Liver (tissue), 9 donors: ENCODE measurements around the gene RNPEPL1. TPM values are rescaled to one million over a fixed set of nuclear protein-coding genes. Genes with fewer than 3 reads are reported as not detected.

Experiments
- DNase-seq: peaks from one replicate; pipeline ENCODE4 v3.0.0-alpha.2; 2017; ENCODE audit warnings: low spot score
- H3K27ac ChIP-seq, 2 donors: one replicate each; pipeline ENCODE4 v1.7.0; 2013; ENCODE audit warnings: inconsistent platforms in 2 of 2, low read length in 2 of 2, control low read depth in 1 of 2, low read depth in 1 of 2, mild to moderate bottlenecking in 1 of 2
- H3K27me3 ChIP-seq, 4 donors: one replicate each; pipeline versions ENCODE4 v1.6.1 to v1.7.0; 2013; ENCODE audit warnings: low read length in 3 of 4, inconsistent platforms in 1 of 4, mild to moderate bottlenecking in 1 of 4, moderate library complexity in 1 of 4; ENCODE audit not compliant: control insufficient read depth in 4 of 4, insufficient read depth in 4 of 4
- H3K36me3 ChIP-seq, 4 donors: one replicate each; pipeline versions ENCODE4 v1.6.1 to v1.7.0; 2013; ENCODE audit warnings: low read length in 3 of 4, mild to moderate bottlenecking in 3 of 4, low read depth in 1 of 4, moderate library complexity in 1 of 4; ENCODE audit not compliant: control insufficient read depth in 4 of 4, insufficient read depth in 3 of 4
- H3K4me1 ChIP-seq, 4 donors: one replicate each; pipeline versions ENCODE4 v1.6.1 to v1.7.0; 2013; ENCODE audit warnings: low read length in 3 of 4, mild to moderate bottlenecking in 3 of 4, moderate library complexity in 1 of 4; ENCODE audit not compliant: control insufficient read depth in 4 of 4, insufficient read depth in 4 of 4
- H3K4me3 ChIP-seq, 3 donors: one replicate each; pipeline versions ENCODE4 v1.6.1 to v1.7.0; 2013; ENCODE audit warnings: low read length in 3 of 3, control low read depth in 1 of 3, low read depth in 1 of 3, mild to moderate bottlenecking in 1 of 3
- H3K9ac ChIP-seq, 2 donors: one replicate each; pipeline ENCODE4 v1.7.0; 2013; ENCODE audit warnings: low read length in 2 of 2, mild to moderate bottlenecking in 2 of 2, moderate library complexity in 2 of 2, control low read depth in 1 of 2, low read depth in 1 of 2
- H3K9me3 ChIP-seq, 4 donors: one replicate each; pipeline versions ENCODE4 v1.6.1 to v1.7.0; 2013; ENCODE audit warnings: low read length in 3 of 4; ENCODE audit not compliant: control insufficient read depth in 4 of 4
- CTCF ChIP-seq: fragments of 150-350 bp; IDR thresholded peaks from 2 replicates; pipeline ENCODE4 v1.5.1; 2017; ENCODE audit warnings: improper control_type of control experiment, low read depth, low read length; ENCODE audit not compliant: missing input control
- EGR1 ChIP-seq, 2 donors: IDR thresholded peaks; 2 replicates each; pipeline ENCODE4 v1.6.1; 2016 to 2018; ENCODE audit warnings: antibody characterized with exemption in 2 of 2, low read depth in 2 of 2
- FOXA1 ChIP-seq: IDR thresholded peaks from 2 replicates; pipeline ENCODE4 v1.6.1; 2016; ENCODE audit warnings: antibody characterized with exemption
- FOXA2 ChIP-seq: IDR thresholded peaks from 2 replicates; pipeline ENCODE4 v1.6.1; 2016; ENCODE audit warnings: antibody characterized with exemption
- GABPA ChIP-seq, 2 donors: IDR thresholded peaks in 1 of 2; conservative IDR thresholded peaks in 1 of 2; 2 replicates each; pipeline ENCODE4 v1.6.1; 2016; ENCODE audit warnings: antibody characterized with exemption in 2 of 2, mild to moderate bottlenecking in 1 of 2, moderate library complexity in 1 of 2
- HNF4A ChIP-seq, 2 donors: conservative IDR thresholded peaks; 2 replicates each; pipeline ENCODE4 v1.6.1; 2016; ENCODE audit warnings: antibody characterized with exemption in 2 of 2, mild to moderate bottlenecking in 2 of 2
- HNF4G ChIP-seq: IDR thresholded peaks from 2 replicates; pipeline ENCODE4 v1.6.1; 2016; ENCODE audit warnings: antibody characterized with exemption
- JUND ChIP-seq, 2 donors: IDR thresholded peaks; 2 replicates each; pipeline ENCODE4 v1.6.1; 2016; ENCODE audit warnings: antibody characterized with exemption in 2 of 2
- MAX ChIP-seq: IDR thresholded peaks from 2 replicates; pipeline ENCODE4 v1.6.1; 2016; ENCODE audit warnings: antibody characterized with exemption
- NR2F2 ChIP-seq: IDR thresholded peaks from 2 replicates; pipeline ENCODE4 v1.6.1; 2016; ENCODE audit warnings: antibody characterized with exemption
- RAD21 ChIP-seq, 2 donors: IDR thresholded peaks; 2 replicates each; pipeline ENCODE4 v1.6.1; 2016; ENCODE audit warnings: antibody characterized with exemption in 2 of 2, mild to moderate bottlenecking in 2 of 2
- RXRA ChIP-seq, 2 donors: IDR thresholded peaks; 2 replicates each; pipeline ENCODE4 v1.6.1; 2017 to 2018; ENCODE audit warnings: antibody characterized with exemption in 2 of 2, mild to moderate bottlenecking in 1 of 2
- SP1 ChIP-seq: IDR thresholded peaks from 2 replicates; pipeline ENCODE4 v1.6.1; 2018; ENCODE audit warnings: antibody characterized with exemption, mild to moderate bottlenecking
- TAF1 ChIP-seq: conservative IDR thresholded peaks from 2 replicates; pipeline ENCODE4 v1.6.1; 2016; ENCODE audit warnings: antibody characterized with exemption, mild to moderate bottlenecking
- YY1 ChIP-seq: IDR thresholded peaks from 2 replicates; pipeline ENCODE4 v1.6.1; 2016; ENCODE audit warnings: antibody characterized with exemption, mild to moderate bottlenecking
- WGBS: extraction: QIAGEN DNeasy Blood & Tissue Kit; methylation state at CpG from one replicate; pipeline ENCODE4 v1.1.7; 2013; 5-methylcytosine and 5-hydroxymethylcytosine counted together
- polyA plus RNA-seq, 2 donors: library from polyadenylated mRNA; stranded (reverse) in 1 of 2; unstranded in 1 of 2; fragments of 200-250 nt in 1 of 2; fragments of >200 nt in 1 of 2; fragmentation: Nextera tagmentation in 1 of 2; extraction: Ambion mirVana in 1 of 2; gene quantifications; one replicate each; pipeline versions ENCODE4 v1.2.1 to v1.2.3, GENCODE V29; 2013 to 2015
- total RNA-seq, 2 donors: library from RNA; depleted of rRNA; stranded (reverse); fragments of >200 nt; gene quantifications; one replicate each; pipeline ENCODE4 v1.2.3, GENCODE V29; 2014
- TF ChIP-seq, protein P1 (sequence below): IDR thresholded peaks from 2 replicates; pipeline ENCODE4 v1.6.1; 2016; ENCODE audit warnings: antibody characterized with exemption
- TF ChIP-seq, protein P2 (sequence below): IDR thresholded peaks from 2 replicates; pipeline ENCODE4 v1.6.1; 2016; ENCODE audit warnings: antibody characterized with exemption
- TF ChIP-seq, protein P3 (sequence below): IDR thresholded peaks from 2 replicates; pipeline ENCODE4 v1.6.1; 2016; ENCODE audit warnings: antibody characterized with exemption, mild to moderate bottlenecking
- donor health status: healthy.
- donor health status: healthy.
- donor health status: healthy.
- donor health status: healthy.
- donor health status: healthy.

Gene RNPEPL1
- total and polyA plus RNA-seq, 4 donors: 24.8 to 43.9 (median 29.4) TPM

DNA sequence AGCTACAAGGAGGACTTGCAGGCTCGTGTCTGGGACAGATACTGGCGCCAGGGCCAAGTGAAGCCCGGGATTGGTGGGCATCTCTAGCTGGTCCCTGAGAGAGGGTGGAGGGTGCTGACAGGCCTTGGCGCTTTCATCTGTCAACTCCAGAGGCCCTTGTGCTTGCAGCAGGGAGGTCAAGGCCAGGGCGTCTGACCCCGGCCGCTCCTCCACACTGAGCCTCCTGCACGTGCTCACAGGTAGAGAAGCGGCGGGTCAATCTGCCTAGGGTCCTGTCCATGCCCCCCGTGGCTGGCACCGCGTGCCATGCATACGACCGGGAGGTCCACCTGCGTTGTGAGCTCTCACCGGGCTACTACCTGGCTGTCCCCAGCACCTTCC lies 27.8 kb downstream of the RNPEPL1 start (continued):
- TF ChIP-seq MAX: no peak
- no peak for TF ChIP-seq GABPA (IDR thresholded peaks at IDR 0.05 in 1 of 2, conservative IDR thresholded peaks at IDR 0.05 in 1 of 2)
- TF ChIP-seq SP1: no peak
- no peak for TF ChIP-seq FOXA2

GRCh38 chr2:240596491-240596931 lies 28.2 kb downstream of the RNPEPL1 start:
- Histone ChIP-seq H3K9ac (no peak overlapping the region), H3K27me3 (no peaks in the 10 kb centered on the region), H3K27ac (no peak overlapping the region), H3K9me3 (no peaks in the 10 kb centered on the region), H3K4me3 (no peak overlapping the region), H3K4me1 (peaks cover 9 to 20% (median 17%) of the 10 kb centered on the region in 4 donors), H3K36me3 (peaks cover 0 to 13% (median 4%) of the 10 kb centered on the region in 4 donors)
- WGBS: 58% methylated on average over 23 of the region's 23 CpGs
- TF ChIP-seq EGR1 (IDR thresholded peaks at IDR 0.05; ENCODE audit: low read depth in 2 of 2) (peak in 1 of 2 donors; percentile 40), HNF4G (no peak), MAX (no peak)
- DNase-seq: no peak

DNA sequence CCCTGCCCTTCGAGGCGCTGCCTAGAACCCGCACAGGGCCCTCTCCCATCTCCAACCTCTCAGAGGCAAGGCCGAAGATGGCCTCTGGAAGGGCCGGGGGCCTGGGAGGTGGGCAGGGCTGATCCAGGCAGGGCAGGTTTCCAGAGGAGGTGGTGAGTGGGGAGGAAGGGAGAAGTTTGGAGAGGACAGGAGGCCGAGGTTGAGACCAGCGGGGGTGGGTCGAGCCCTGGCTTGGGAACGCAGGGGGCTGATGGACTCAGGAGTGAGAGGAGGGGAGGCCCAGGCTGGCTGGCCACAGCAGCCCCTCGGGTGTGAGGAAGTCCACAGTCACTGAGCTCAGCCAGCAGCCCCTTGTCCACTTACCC lies 28.8 kb downstream of the RNPEPL1 start:
- WGBS: 95% methylated on average over 10 of the region's 10 CpGs
- Histone ChIP-seq H3K9ac (no peak overlapping the region), H3K27me3 (no peaks in the 10 kb centered on the region), H3K9me3 (no peaks in the 10 kb centered on the region), H3K4me3 (no peak overlapping the region), H3K36me3 (peaks cover 0 to 11% (median 3%) of the 10 kb centered on the region in 4 donors), H3K4me1 (peaks cover 9 to 20% (median 17%) of the 10 kb centered on the region in 4 donors), H3K27ac (no peak overlapping the region)
- TF ChIP-seq RXRA (IDR thresholded peaks at IDR 0.05): no peak
- TF ChIP-seq, protein P1, sequence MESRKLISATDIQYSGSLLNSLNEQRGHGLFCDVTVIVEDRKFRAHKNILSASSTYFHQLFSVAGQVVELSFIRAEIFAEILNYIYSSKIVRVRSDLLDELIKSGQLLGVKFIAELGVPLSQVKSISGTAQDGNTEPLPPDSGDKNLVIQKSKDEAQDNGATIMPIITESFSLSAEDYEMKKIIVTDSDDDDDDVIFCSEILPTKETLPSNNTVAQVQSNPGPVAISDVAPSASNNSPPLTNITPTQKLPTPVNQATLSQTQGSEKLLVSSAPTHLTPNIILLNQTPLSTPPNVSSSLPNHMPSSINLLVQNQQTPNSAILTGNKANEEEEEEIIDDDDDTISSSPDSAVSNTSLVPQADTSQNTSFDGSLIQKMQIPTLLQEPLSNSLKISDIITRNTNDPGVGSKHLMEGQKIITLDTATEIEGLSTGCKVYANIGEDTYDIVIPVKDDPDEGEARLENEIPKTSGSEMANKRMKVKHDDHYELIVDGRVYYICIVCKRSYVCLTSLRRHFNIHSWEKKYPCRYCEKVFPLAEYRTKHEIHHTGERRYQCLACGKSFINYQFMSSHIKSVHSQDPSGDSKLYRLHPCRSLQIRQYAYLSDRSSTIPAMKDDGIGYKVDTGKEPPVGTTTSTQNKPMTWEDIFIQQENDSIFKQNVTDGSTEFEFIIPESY: no peak
- no peak for TF ChIP-seq JUND (IDR thresholded peaks at IDR 0.05)
- TF ChIP-seq NR2F2: no peak
- no peak for TF ChIP-seq SP1
- TF ChIP-seq HNF4G: no peak
- no peak for TF ChIP-seq FOXA2
- no peak for TF ChIP-seq HNF4A (conservative IDR thresholded peaks at IDR 0.05)
- TF ChIP-seq FOXA1: no peak
- no peak for TF ChIP-seq RAD21 (IDR thresholded peaks at IDR 0.05)
- TF ChIP-seq TAF1: no peak
- TF ChIP-seq EGR1 (IDR thresholded peaks at IDR 0.05; ENCODE audit: low read depth in 2 of 2): no peak
- TF ChIP-seq GABPA (IDR thresholded peaks at IDR 0.05 in 1 of 2, conservative IDR thresholded peaks at IDR 0.05 in 1 of 2): no peak
- no peak for TF ChIP-seq MAX
- TF ChIP-seq, protein P2, sequence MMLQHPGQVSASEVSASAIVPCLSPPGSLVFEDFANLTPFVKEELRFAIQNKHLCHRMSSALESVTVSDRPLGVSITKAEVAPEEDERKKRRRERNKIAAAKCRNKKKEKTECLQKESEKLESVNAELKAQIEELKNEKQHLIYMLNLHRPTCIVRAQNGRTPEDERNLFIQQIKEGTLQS: no peak
- TF ChIP-seq YY1: no peak
- no peak for TF ChIP-seq CTCF
- TF ChIP-seq, protein P3, sequence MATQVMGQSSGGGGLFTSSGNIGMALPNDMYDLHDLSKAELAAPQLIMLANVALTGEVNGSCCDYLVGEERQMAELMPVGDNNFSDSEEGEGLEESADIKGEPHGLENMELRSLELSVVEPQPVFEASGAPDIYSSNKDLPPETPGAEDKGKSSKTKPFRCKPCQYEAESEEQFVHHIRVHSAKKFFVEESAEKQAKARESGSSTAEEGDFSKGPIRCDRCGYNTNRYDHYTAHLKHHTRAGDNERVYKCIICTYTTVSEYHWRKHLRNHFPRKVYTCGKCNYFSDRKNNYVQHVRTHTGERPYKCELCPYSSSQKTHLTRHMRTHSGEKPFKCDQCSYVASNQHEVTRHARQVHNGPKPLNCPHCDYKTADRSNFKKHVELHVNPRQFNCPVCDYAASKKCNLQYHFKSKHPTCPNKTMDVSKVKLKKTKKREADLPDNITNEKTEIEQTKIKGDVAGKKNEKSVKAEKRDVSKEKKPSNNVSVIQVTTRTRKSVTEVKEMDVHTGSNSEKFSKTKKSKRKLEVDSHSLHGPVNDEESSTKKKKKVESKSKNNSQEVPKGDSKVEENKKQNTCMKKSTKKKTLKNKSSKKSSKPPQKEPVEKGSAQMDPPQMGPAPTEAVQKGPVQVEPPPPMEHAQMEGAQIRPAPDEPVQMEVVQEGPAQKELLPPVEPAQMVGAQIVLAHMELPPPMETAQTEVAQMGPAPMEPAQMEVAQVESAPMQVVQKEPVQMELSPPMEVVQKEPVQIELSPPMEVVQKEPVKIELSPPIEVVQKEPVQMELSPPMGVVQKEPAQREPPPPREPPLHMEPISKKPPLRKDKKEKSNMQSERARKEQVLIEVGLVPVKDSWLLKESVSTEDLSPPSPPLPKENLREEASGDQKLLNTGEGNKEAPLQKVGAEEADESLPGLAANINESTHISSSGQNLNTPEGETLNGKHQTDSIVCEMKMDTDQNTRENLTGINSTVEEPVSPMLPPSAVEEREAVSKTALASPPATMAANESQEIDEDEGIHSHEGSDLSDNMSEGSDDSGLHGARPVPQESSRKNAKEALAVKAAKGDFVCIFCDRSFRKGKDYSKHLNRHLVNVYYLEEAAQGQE: no peak
- DNase-seq: no peak
